ENCODE data around the gene PEDS1. TPM values are rescaled to one million over a fixed set of nuclear protein-coding genes. Genes with fewer than 3 reads are reported as not detected.
"Not testable (repeated sequence)": the region's sequence is repeated elsewhere in the genome, so short reads cannot be mapped to it uniquely, and the experiment has no call there.

Gene PEDS1
- total and polyA plus RNA-seq, 3 donors from 2014 or later = 39.3 to 45.5 (median 40.1) TPM

DNA sequence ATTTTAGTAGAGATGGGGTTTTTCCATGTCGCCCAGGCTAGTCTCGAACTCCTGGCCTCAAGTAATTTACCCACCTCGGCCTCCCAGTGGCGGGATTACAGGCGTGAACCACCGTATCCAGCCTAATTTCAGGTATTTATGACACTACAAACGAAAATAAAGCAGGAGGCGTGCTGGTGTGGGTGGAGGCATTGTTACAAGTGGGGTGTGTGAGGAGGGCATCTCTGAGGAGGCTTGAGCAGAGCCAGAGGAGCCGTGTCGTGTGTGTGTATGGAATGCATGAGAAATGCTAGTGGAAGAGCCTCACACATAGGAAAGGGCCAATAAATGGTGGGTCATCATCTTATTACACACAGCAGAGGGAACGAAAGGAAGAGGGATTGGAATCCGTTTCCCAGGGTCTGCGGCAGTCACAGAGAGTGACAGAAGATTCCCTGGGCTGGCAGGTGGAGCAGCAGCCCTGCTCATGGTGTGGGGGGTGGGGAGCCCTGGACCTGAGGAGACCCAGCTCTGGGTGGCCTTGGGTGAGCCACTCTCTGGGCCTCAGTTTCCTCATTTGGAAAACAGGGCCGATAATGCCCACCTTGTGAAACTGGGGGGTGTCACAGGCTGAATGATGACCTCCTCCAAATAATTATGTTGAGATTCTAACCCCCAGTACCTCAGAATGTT, 17.2 kb upstream of the PEDS1 start:
- no peaks in the 10 kb centered on the region for H3K27me3 ChIP-seq
- H3K27ac ChIP-seq = no peak overlapping the region
- H3K4me3 ChIP-seq = no peak overlapping the region
- H3K4me1 ChIP-seq = peaks cover 18% of the 10 kb centered on the region
- no peaks in the 10 kb centered on the region for H3K9me3 ChIP-seq
- TF ChIP-seq POLR2A (IDR thresholded peaks at IDR 0.05) (no peak), CTCF (IDR thresholded peaks at IDR 0.05) (no peak)
- intact Hi-C loops (cut with DNase I; ENCODE audit: low total_unique reads) = no loop called here
- DNase-seq = no peak
- 88 to 93% methylated on average over 13 to 14 of the region's 14 CpGs for WGBS, 2 donors
- H3K36me3 ChIP-seq (ENCODE audit: low read depth, missing control alignments) = no peaks in the 10 kb centered on the region

DNA sequence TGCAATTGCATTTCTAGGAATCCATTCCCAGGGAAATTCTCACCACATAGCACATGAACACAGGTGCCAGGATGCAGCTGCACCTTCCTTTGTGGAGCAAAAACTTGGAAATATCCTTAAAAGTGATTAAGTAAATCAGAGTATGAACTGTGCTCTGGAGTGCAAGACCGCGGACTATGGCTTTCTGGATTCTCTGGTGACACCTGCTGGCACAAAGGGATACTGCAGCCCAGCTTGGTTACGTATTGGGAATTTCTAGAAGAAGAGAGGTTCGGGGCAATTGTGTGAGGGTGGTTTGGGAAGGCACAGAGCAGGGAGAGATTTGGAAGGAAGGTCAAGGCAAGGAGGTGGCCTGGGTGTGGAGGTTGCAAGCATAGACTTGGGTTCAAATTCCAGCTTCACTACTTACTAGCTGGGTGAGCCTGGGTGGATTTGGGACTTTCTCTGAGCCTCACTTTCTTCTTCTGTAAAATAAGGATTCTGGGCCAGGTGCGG, 15.9 kb upstream of the PEDS1 start:
- WGBS, 2 donors = 27 to 44% methylated on average over 5 of the region's 5 CpGs
- peak; percentile 93 for DNase-seq
- no peak overlapping the region for H3K4me3 ChIP-seq
- H3K9me3 ChIP-seq = no peaks in the 10 kb centered on the region
- peaks cover 22% of the 10 kb centered on the region for H3K4me1 ChIP-seq
- intact Hi-C loops (cut with DNase I; ENCODE audit: low total_unique reads) = loop anchor here (5.0 kb wide), 1 partner anchor 47 kb away; no protein-coding TSS in a partner anchor
- no peak overlapping the region for H3K27ac ChIP-seq
- H3K27me3 ChIP-seq = no peaks in the 10 kb centered on the region
- TF ChIP-seq POLR2A (IDR thresholded peaks at IDR 0.05) (no peak), CTCF (IDR thresholded peaks at IDR 0.05) (peak; percentile 95 to 96 (median 96))
- H3K36me3 ChIP-seq (ENCODE audit: low read depth, missing control alignments) = no peaks in the 10 kb centered on the region

GRCh38 chr20:50165684-50166554, 12.4 kb upstream of the PEDS1 start:
- H3K4me1 ChIP-seq = peaks cover 13% of the 10 kb centered on the region
- H3K36me3 ChIP-seq (ENCODE audit: low read depth, missing control alignments) = no peaks in the 10 kb centered on the region
- H3K4me3 ChIP-seq = peak overlapping the region in 1 of 2 donors; percentile 15
- intact Hi-C loops (cut with DNase I; ENCODE audit: low total_unique reads) = loop anchor here (5.0 kb wide), 1 partner anchor 44 kb away; no protein-coding TSS in a partner anchor
- TF ChIP-seq POLR2A (IDR thresholded peaks at IDR 0.05) (no peak), CTCF (IDR thresholded peaks at IDR 0.05) (no peak)
- WGBS, 2 donors = 5 to 7% methylated on average over 20 of the region's 20 CpGs
- H3K27me3 ChIP-seq = no peaks in the 10 kb centered on the region
- H3K27ac ChIP-seq = peak overlapping the region; percentile 75 to 86
- peak; percentile 97 for DNase-seq
- no peaks in the 10 kb centered on the region for H3K9me3 ChIP-seq

GRCh38 chr20:50163570-50164317, 10.2 kb upstream of the PEDS1 start:
- WGBS, 2 donors = 78 to 83% methylated on average over 9 of the region's 9 CpGs
- TF ChIP-seq POLR2A (IDR thresholded peaks at IDR 0.05) (no peak), CTCF (IDR thresholded peaks at IDR 0.05) (no peak)
- H3K27ac ChIP-seq = no peak overlapping the region
- no peak overlapping the region for H3K4me3 ChIP-seq
- no peak for DNase-seq
- intact Hi-C loops (cut with DNase I; ENCODE audit: low total_unique reads) = no loop called here
- H3K36me3 ChIP-seq (ENCODE audit: low read depth, missing control alignments) = no peaks in the 10 kb centered on the region
- H3K9me3 ChIP-seq = no peaks in the 10 kb centered on the region
- no peaks in the 10 kb centered on the region for H3K27me3 ChIP-seq
- H3K4me1 ChIP-seq = peaks cover 13% of the 10 kb centered on the region

DNA sequence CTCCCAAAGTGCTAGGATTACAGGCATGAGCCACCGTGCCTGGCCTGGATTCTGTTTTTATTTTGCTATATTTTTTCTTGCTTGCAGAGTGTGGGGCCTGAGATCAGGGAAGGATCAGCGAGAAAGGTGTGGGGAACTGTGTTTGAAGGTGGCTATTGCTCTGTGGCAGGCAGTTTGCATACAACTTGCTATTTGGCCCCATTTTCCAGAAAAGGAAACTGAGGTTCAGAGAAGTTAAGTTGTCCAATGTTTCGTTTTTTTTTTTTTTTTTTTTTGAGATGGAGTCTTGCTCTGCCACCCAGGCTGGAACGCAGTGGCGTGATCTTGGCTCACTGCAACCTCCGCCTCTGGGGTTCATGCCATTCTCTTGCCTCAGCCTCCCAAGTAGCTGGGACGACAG, 8.0 kb upstream of the PEDS1 start:
- intact Hi-C loops (cut with DNase I; ENCODE audit: low total_unique reads); H3K27me3 ChIP-seq; H3K4me3 ChIP-seq; H3K4me1 ChIP-seq; H3K27ac ChIP-seq; H3K36me3 ChIP-seq (ENCODE audit: low read depth, missing control alignments); DNase-seq; H3K9me3 ChIP-seq: not testable (repeated sequence)
- 83 to 85% methylated on average over 7 of the region's 7 CpGs for WGBS, 2 donors

All from testis (tissue), 3 donors.